SIG-M5 treated with dmso at 0.1 percent for 504 hours (cell line): ENCODE data around the gene RGS14.
"Not testable (repeated sequence)": the region's sequence is repeated elsewhere in the genome, so short reads cannot be mapped to it uniquely, and the experiment has no call there.

Source experiments
- DNase-seq: peaks from one replicate; lab custom pipeline; 2025; ENCODE audit not compliant: unreplicated experiment; lab: John Stamatoyannopoulos, UW

RGS14 gene

GRCh38 chr5:177397875-177398390 lies 40.2 kb downstream of the RGS14 start:
- no peak for DNase-seq

- no peak for DNase-seq
Observed at GRCh38 chr5:177399997-177400868, 42.5 kb downstream of the RGS14 start, which contains the start of gene PFN3. Gene PFN3, minus strand, starts transcription at chr5:177400661. Its CDS starts 85 bp downstream, at chr5:177400576.

GRCh38 chr5:177402271-177403043 lies 44.7 kb downstream of the RGS14 start:
- DNase-seq, result peak; percentile 52

- peak; percentile 7 for DNase-seq
Observed at GRCh38 chr5:177403102-177403791, 45.5 kb downstream of the RGS14 start.

GRCh38 chr5:177403792-177404640 lies 46.3 kb downstream of the RGS14 start:
- peak; percentile 77 for DNase-seq

GRCh38 chr5:177404641-177405179 lies 47.0 kb downstream of the RGS14 start:
- no peak for DNase-seq

- no peak for DNase-seq
Observed at GRCh38 chr5:177405312-177405711, 47.6 kb downstream of the RGS14 start.

GRCh38 chr5:177405805-177406204 lies 48.1 kb downstream of the RGS14 start:
- DNase-seq, result peak; percentile 79

GRCh38 chr5:177409043-177409801 lies 51.5 kb downstream of the RGS14 start, which contains the start of gene F12:
Gene F12, minus strand, starts transcription at chr5:177409564. Its CDS starts 37 bp downstream, at chr5:177409527.
- DNase-seq, result no peak

GRCh38 chr5:177410575-177410974 lies 52.9 kb downstream of the RGS14 start:
- peak; percentile 23 for DNase-seq

- no peak for DNase-seq
Observed at GRCh38 chr5:177412603-177413233, 55.0 kb downstream of the RGS14 start.

GRCh38 chr5:177414481-177414880 lies 56.8 kb downstream of the RGS14 start:
- no peak for DNase-seq

- not testable (repeated sequence) for DNase-seq
Observed at GRCh38 chr5:177417081-177417480, 59.4 kb downstream of the RGS14 start.

GRCh38 chr5:177419046-177419445 lies 61.3 kb downstream of the RGS14 start:
- peak; percentile 42 for DNase-seq

- not testable (repeated sequence) for DNase-seq
Observed at GRCh38 chr5:177420472-177420871, 62.7 kb downstream of the RGS14 start.

GRCh38 chr5:177421062-177421798 lies 63.5 kb downstream of the RGS14 start:
- no peak for DNase-seq
